Measurements from ENCODE around the gene BRD3.
A peak's percentile ranks its signal among the peaks of the same experiment; 100 is the strongest.
"Not testable (repeated sequence)": the region's sequence is repeated elsewhere in the genome, so short reads cannot be mapped to it uniquely, and the experiment has no call there.

The BRD3 gene

DNA sequence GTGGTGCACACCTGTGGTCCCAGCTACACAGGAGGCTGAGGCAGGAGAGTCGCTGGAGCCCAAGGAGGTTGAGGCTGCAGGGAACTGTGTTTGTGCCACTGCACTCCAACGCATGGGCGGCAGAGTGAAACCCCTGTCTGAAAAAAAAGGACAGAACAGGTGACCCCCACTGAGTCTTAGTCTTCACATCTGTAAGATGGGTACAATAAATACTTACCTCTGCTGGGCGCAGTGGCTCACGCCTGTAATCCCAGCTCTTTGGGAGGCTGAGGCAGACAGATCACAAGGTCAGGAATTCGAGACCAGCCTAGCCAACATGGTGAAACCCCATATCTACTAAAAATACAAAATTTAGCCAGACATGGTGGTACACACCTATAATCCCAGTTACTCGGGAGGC, 4.9 kb upstream of the BRD3 start:
- H3K4me1 Mint-ChIP-seq; H3K36me3 Mint-ChIP-seq; H3K4me3 Mint-ChIP-seq; ATAC-seq; H3K9me3 Mint-ChIP-seq; DNase-seq (ENCODE audit: low spot score in 2 of 2); H3K27ac Mint-ChIP-seq: not testable (repeated sequence)

DNA sequence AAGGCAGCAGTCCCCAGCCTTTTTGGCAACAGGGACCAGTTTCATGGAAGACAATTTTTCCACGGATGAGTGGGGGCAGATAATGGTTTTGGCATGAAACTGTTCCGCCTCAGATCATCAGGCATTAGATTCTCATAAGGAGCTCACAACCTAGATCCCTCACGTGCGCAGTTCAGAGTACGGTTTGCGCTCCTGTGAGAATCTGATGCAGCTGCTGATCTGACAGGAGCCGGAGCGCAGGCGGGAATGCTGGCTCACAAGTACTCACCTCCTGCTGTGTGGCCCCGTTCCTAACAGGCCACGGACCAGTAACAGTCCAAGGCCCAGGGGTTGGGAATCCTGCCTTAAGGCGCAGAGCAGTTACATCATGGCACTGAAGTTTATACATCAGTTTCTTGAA, 3.3 kb upstream of the BRD3 start:
- no peak overlapping the region for H3K4me3 Mint-ChIP-seq
- no peak overlapping the region for H3K27ac Mint-ChIP-seq
- DNase-seq (ENCODE audit: low spot score in 2 of 2): no peak
- no peaks in the 10 kb centered on the region for H3K36me3 Mint-ChIP-seq
- H3K4me1 Mint-ChIP-seq: peaks cover 6% of the 10 kb centered on the region
- ATAC-seq: no peak
- H3K9me3 Mint-ChIP-seq: no peaks in the 10 kb centered on the region

DNA sequence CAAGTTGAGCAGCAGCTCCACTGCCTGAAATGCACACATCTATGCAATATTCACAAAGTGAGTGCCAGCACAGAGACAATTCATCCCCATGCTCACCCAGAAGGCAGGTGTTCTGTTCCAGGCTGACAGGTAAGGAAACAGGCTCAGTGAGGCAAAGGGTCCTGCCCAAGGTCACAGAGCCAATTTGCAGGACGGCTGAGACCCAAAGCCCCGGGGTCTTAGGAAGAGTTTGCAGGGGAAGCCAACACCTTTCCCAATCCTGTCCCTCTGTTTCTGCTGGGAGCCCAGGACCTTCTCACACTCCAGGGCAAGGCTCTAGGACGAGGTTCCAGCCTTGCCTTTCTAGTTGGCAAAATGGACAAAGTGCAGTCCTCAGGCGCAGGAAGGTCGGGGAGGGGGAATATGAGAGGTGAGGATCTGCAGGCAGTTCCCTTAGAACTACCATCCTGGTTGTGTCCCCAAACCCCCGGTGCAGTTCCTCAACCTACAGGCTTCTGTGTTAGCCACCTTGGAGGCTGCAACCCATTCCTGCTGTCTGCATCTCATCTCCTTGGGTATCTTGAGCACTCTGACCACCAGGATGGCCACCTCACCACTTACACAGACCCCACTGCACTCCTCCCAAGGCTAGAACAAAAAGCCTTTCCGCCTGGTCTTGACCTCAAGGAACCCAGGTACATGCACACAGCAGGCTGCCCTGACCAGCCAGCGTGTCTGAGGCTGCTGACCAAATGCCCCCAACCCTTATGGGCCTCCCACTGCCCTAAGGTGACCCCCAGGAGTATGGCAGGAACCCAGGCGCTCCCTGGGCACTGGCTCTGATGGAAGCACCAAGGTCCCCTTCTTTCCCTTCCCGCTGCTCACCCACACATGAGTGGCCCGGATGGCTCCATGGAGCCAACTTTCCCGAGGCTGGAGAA, 1.9 kb upstream of the BRD3 start:
- Mint-ChIP-seq H3K27ac (peak overlapping the region; percentile 67), H3K4me3 (peak overlapping the region; percentile 76), H3K36me3 (no peaks in the 10 kb centered on the region), H3K4me1 (peaks cover 20% of the 10 kb centered on the region), H3K9me3 (no peaks in the 10 kb centered on the region)
- DNase-seq (ENCODE audit: low spot score in 2 of 2) (no peak), ATAC-seq (no peak)

DNA sequence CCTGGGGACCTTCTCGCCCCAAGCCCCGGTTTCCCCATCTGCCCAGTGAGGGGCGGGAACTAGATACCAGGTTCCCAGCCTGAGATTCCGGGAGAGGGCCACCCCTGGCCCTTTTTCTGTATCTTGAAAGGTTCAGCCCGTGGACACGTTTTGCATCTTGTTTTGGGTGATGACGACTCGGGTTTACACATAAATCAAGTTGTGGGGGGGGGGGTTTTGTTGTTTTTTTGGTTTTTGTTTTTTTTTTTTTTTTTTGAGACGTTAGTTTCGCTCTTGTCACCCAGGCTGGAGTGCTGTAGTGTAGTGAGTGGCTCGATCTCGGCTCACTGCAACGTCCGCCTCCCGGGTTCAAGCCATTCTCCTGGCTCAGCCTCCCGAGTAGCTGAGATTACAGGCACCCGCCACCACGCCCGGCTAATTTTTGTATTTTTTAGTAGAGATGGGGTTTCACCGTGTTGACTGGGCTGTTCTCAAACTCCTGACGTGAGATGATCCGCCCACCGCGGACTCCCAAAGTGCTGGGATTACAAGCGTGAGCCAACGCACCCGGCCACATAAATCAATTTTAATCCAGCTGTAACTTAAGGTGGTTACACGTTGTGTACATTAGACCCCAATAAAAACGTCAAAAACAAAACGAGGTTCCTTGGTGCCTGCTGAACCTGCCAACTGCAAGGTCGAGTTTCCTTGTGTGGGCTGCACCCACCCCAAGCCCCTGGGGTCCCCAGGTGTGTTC, 1.1 kb upstream of the BRD3 start:
- Mint-ChIP-seq H3K4me1 (peaks cover 23% of the 10 kb centered on the region), H3K36me3 (no peaks in the 10 kb centered on the region), H3K9me3 (no peaks in the 10 kb centered on the region), H3K4me3 (peak overlapping the region; percentile 76), H3K27ac (peak overlapping the region; percentile 67)
- ATAC-seq: no peak
- DNase-seq (ENCODE audit: low spot score in 2 of 2): no peak

DNA sequence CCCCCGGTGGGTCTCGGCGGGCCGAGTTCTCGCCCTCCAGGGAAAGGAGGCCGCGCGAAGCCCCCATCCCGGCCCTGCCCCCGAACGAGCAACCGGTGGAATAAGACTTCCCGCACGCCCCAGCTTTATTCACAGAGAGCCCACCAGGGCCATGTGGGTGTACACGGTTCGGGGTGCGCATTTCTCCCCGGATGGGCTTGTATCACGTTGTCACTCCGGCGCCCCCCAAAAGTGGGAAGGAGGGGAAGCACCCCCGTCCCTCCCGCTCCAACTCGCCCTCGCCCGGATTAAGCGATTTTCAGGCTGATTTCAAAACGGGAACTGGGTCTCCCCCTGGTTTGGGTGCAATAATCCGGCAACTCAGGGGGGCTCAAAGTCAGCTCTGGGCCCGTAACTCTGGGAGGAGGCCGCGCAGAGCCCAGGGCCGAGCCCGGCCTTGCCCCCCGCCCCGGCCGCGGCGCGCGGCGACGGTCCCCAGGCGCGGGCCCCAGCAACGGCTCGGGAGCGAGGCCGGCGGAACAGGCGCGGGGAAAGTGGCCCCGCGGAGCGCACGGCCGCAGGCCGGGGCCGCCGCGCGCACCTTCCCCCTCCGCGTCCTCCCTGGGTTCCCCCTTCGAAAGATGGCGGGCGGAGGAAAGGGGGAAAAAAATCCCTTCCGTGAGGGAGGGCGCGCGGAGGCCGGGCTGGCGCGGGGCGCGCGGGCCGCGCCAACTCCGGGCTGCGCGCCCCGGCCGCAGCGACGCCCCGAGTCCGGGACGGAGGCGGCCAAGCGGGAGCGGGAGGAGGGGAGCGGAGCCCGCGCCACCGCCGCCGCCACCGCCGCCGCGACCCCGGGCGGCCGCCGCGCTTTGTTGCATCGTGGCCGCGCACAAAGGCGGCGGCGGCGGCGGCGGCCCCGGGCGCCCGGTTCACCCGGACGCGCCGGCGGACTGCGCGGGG, 644 bp downstream of the BRD3 start:
- H3K4me3 Mint-ChIP-seq: peak overlapping the region; percentile 83
- H3K36me3 Mint-ChIP-seq: no peaks in the 10 kb centered on the region
- H3K27ac Mint-ChIP-seq: no peak overlapping the region
- DNase-seq (ENCODE audit: low spot score in 2 of 2) (no peak), ATAC-seq (peak; percentile 1)
- H3K9me3 Mint-ChIP-seq: no peaks in the 10 kb centered on the region
- peaks cover 38% of the 10 kb centered on the region for H3K4me1 Mint-ChIP-seq

DNA sequence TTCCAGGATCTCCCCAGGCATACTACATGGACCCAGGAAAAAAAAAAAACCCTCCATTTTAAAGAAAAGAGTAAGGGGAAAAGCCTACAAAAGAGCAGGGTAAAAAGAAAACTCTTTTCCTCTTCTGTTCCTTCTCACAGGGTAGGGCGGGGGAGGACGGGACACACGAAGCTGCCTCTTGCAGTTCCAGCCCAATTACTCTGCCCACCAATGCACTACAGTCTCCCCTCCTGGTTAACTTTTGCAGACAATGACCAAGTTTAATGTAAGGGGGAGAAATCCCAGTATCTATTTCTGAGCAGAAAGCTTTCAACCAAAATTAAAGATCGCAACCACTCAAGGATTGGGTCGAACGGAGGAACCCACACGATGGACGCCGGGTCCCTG, 1.3 kb downstream of the BRD3 start:
- Mint-ChIP-seq H3K9me3 (no peaks in the 10 kb centered on the region), H3K4me3 (peak overlapping the region; percentile 83), H3K4me1 (peaks cover 41% of the 10 kb centered on the region), H3K36me3 (no peaks in the 10 kb centered on the region), H3K27ac (peak overlapping the region; percentile 74)
- DNase-seq (ENCODE audit: low spot score in 2 of 2): no peak
- no peak for ATAC-seq

DNA sequence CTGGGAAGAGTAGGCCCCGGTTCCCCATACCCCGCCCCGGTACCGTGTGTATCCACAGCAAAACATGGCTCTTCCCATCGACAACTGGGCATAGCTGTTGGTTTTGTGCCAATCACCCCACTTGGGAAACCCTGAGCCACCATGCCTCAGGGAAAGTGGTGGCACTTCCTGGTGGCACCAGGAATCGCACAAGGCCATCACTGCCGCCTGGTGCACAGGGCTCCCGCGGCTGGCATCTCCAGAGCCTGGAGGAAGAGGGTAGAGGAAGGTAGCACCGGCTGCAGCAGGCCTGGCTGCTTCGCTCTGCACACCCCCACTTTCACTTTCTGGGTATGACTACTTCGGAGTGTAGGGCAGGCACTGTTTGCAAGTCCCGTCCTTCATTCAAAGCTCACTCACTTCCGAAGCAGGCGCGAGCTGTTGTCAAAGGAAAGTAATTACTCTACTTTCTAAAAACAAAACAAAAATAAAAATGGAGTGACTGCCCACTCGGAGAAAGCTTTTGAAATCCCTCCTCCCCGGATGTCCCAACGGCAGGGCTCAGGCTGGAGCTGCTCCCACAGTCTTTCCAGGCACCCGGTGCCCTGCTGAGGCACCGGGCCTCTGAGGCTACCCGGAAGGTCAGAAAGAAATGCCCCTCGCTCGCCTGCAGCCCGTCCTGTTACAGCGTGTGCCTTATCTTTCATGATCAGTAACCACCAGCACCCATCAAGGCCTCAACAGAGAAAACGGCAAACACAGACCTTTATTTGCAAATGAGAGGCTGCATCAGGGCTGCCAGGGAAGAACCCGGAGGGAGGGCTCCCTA, 2.0 kb downstream of the BRD3 start:
- H3K9me3 Mint-ChIP-seq: no peaks in the 10 kb centered on the region
- DNase-seq (ENCODE audit: low spot score in 2 of 2): peak in 1 of 2 donors; percentile 80
- no peaks in the 10 kb centered on the region for H3K36me3 Mint-ChIP-seq
- peaks cover 48% of the 10 kb centered on the region for H3K4me1 Mint-ChIP-seq
- peak overlapping the region; percentile 74 for H3K27ac Mint-ChIP-seq
- peak; percentile 66 for ATAC-seq
- peak overlapping the region; percentile 83 for H3K4me3 Mint-ChIP-seq

DNA sequence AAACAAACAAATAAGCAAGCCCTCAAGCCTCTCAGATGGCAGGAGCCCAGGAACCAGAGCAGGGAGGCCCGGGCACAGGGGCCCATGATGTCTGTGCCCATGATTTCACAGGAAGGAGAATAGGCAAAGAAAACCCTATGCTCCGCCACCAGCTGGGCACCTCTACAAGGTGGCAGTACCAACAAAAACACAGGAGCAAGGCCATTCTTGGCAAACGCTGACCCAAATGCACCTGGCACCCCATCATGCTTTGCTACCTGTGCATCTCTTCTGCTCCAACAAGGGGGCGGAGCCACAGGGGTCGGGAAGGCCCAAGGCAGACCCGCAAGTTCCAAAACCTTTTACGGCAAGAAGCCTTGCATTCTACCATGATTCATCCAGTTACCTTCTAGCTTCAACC, 3.1 kb downstream of the BRD3 start:
- Mint-ChIP-seq H3K36me3 (no peaks in the 10 kb centered on the region), H3K9me3 (no peaks in the 10 kb centered on the region), H3K27ac (no peak overlapping the region), H3K4me3 (peak overlapping the region; percentile 83), H3K4me1 (peaks cover 59% of the 10 kb centered on the region)
- ATAC-seq (no peak), DNase-seq (ENCODE audit: low spot score in 2 of 2) (no peak)

DNA sequence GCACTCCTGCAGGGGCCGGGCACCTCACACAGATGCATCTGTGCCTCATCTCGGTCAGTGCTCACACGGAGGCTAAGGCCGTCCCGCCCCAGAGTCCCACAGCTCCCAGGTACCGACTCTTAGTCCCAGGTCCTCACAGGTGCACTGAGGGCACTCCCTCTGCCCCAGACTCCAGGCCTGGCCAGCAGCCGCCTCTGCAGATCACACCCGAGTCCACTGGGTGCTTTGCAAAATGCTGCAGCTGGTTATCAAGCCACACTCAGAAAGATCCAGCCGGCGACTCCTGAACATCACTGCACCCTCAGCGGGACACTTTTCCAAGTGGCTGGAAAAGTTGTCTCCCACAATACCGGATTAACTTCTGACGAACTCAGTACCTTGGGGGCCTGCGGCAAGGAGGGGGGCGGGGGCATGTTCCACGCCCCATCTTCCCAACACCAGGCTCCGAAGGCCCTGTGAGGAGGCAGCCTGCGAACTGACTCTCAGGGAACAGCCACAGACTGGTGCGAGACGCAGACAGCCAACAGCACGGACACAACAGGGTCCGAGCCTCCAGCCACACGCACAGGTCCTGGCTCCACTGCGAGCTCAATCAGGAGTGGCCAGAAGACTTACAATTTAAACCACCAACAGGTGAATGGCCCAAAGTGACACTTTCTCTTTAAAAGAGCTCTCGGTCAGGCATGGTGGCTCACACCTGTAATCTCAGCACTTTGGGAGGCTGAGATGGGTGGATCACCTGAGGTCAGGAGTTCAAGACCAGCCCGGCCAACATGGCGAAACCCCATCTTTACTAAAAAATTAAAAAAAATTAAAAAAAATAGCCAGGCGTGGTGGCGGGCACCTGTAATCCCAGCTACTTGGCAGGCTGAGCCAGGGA, 4.0 kb downstream of the BRD3 start:
- no peak for ATAC-seq
- no peak overlapping the region for H3K4me3 Mint-ChIP-seq
- no peak overlapping the region for H3K27ac Mint-ChIP-seq
- no peaks in the 10 kb centered on the region for H3K36me3 Mint-ChIP-seq
- no peak for DNase-seq (ENCODE audit: low spot score in 2 of 2)
- H3K4me1 Mint-ChIP-seq: peaks cover 67% of the 10 kb centered on the region
- no peaks in the 10 kb centered on the region for H3K9me3 Mint-ChIP-seq

DNA sequence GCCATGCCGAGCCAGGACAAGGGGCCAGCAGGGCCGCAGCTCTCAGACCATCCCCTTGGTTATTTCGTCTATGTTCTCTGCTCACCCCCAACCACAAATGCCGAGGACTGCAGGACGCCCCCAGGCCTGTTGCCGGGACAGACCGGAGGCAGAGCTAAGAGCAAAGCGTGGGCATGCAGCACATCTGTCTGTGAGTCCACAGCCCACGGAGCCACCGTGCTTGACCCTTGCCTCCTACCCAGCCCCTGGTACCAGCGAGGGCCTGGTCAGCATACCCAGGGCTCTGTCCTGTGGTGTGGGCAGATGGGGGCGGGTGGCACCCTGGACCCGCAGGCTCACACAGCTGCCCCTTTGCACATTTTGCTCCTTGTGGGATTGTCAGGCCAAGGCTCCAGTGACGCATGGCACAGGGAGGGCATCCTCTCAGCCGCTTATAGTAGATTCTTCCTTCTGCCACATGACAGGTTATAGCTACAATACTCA, 4.7 kb downstream of the BRD3 start:
- Mint-ChIP-seq H3K4me1 (peaks cover 74% of the 10 kb centered on the region), H3K36me3 (no peaks in the 10 kb centered on the region), H3K9me3 (no peaks in the 10 kb centered on the region), H3K4me3 (no peak overlapping the region), H3K27ac (no peak overlapping the region)
- no peak for ATAC-seq
- DNase-seq (ENCODE audit: low spot score in 2 of 2): no peak

DNA sequence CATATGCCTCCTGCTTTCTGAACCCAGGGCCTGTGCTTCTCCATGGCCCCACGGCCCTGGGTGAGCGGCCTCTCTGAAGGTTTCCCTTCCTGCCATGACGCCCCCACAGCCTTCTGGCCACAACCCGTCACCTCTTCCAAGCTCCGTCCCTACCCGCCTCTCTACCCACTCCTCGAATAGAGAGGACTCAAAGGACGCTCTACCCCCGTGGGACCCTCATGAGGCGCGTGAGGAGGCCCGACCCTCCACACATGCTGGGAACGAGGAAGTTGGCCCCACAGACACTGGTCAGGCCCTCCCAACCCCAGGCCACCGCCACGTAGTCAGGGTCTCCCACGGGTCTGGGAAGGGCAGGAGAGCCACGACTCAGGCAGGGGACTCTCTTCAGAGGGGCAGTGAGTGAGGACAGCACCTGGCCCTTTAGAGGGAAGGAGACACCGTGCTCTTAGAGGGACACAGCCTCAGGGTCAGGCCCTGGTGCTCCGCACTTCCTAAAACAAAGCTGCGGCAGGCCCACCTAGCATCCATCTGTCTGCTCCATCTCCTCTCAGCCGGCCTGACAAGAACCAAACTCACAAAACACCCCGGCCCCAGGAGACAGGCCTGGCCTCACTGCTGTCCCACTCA, 5.3 kb downstream of the BRD3 start:
- Mint-ChIP-seq H3K9me3 (no peaks in the 10 kb centered on the region), H3K36me3 (no peaks in the 10 kb centered on the region), H3K27ac (no peak overlapping the region), H3K4me3 (no peak overlapping the region), H3K4me1 (peaks cover 75% of the 10 kb centered on the region)
- DNase-seq (ENCODE audit: low spot score in 2 of 2) (no peak), ATAC-seq (no peak)

DNA sequence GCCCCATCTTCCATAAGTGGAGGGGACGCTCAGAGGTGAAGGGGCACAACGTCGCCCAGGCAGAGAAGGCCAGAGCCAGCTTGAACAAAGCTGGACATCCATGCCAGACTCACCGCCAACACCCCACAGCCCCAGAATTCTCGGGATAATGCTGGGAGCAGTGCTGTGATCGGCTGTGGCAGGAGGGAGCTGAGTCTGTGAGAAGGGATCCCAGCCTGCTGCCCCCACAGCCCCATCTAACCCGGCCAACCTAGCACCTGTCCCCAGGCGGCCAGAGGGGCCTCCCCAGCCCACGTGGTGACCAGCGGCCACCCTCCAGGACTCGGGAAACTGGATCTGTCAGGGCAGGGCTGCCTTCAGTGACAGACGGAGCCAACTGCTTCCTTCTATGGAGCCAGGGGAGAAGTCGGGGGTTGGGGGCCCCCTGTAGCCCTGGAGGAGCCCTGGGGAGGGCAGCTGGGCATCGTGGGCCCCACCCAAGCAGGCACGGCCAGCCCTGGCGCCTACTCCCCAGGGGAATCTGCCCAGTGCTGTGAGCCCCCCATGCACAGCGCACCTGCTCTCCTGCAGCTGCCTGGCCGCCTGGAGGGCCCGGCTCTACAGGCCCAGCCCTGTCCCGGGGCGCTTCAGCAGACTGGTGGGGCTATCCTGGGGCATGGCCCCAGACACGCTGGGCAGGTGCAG, 6.0 kb downstream of the BRD3 start:
- Mint-ChIP-seq H3K36me3 (no peaks in the 10 kb centered on the region), H3K27ac (no peak overlapping the region), H3K4me1 (peaks cover 82% of the 10 kb centered on the region), H3K9me3 (no peaks in the 10 kb centered on the region), H3K4me3 (no peak overlapping the region)
- no peak for ATAC-seq
- DNase-seq (ENCODE audit: low spot score in 2 of 2): no peak
